Measurements from ENCODE around the gene TMEM120A.

TMEM120A gene

DNA sequence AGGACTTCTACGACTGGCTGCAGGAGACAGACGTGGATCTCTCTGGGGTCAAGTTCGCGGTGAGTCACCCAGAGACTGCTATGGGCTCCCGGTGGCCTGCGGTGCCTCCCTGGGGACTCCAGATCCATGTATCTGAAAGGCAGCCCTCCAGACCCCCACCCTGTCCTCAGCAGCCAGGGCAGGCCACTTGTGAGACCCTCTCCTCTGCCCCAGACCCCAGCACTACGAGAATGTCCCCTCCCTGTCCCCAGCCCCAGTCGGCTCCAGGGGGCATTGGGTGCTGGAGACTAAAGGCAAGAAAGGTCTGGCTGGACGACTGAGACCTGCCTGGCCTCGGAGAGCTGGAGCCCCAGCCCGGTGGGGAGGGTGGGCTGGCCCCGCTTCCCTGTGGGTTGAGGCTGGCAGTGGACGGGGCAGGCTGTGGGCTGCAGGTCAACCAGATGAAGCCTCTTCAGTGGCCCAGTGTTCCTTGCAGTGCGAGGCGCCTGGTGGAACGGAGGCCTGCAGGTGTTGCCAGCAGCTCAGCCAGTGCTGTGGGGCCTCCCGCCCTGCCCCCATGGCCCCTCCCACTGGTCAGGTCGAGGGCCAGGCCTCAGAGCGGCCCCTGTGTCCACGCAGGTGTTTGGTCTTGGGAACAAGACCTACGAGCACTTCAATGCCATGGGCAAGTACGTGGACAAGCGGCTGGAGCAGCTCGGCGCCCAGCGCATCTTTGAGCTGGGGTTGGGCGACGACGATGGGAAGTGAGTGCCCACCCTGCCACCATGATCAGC lies 13.8 kb downstream of the TMEM120A start:
- DNase-seq = no peak

DNA sequence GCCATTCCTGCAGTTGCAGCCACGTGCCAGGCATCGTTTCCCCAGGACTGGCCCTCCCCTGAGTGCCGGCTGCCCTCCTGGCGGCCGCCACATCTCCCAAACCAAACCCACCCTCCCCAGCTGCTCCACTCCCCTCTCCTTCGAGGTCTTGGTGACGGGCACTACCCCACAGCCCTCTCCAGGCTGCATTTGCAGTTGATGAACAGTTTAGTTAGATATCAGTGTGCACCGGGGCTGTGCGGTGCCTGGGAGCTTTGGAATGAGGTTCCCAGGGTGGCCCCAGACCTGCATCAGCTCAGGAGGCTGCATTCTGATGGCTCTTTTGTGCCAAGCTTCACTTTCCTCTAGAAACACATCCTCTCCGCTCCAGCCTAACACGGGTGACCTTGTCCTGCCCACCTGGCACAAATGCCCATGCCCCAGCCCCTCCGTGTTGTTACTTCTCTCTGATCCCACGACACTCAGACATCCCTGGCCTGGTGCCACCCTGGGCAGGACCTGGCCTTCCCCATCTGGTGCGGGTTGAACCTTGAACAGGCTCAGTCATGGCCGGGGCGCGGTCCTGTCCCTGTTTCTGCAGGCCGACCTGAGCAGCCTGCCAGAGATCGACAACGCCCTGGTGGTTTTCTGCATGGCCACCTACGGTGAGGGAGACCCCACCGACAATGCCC lies 14.5 kb downstream of the TMEM120A start:
- DNase-seq = no peak

DNA sequence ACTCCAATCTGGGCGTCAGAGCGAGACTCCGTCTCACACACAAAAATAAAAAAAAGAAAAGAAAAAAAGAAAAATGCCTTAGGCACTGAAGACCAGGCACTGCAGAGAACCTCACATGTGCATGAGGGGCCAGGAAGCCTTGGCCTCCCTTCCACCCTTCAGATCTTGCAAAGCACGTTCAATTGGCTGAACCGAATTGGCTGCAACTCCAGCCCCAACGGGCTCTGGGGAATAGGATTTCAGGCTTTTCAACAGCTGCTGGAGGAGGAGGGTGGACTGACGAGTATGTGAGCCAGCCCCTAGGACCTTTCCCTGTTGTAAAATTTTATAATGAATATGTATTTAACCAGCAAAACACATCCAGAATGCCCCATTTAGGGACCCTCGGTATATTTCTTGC lies 16.7 kb downstream of the TMEM120A start:
- DNase-seq = no peak

DNA sequence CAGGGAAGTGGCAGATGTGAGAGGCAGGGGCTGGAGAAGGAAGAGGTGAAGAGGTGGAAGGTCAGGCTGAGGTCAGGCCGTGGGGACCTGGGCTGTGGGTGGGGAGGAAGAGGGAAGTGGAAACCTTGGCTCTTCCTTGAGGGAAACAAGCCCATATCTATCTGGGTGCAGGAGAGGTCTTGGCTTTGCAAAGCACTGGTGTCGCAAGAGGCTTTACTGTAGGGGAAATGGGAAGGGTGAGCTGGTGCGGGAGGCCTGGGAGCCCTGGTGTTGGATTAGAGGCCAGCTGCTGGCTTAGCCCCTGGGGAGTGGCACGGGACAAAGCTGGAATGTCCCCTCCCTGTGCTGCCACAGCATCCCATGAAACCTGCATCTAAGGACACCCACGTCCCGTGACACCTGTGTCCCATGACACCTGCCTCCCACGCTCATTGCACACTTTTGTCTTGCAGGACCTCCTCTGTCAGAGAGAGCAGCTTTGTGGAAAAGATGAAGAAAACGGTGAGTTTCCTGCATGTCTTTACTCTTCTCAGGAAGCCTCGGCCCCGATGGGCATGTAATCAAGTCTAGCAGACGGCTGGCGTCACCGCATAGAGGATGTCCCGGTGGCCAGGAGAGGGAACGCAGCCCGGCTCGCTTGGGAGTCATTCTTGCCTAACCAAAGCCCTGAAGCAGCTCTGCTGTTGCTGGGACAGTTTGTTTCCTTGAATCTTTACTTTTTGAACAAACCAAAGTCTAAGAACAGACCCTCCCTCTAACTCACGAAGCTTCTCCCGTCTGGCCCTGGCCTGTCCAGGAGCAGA lies 22.2 kb downstream of the TMEM120A start:
- no peak for DNase-seq

DNA sequence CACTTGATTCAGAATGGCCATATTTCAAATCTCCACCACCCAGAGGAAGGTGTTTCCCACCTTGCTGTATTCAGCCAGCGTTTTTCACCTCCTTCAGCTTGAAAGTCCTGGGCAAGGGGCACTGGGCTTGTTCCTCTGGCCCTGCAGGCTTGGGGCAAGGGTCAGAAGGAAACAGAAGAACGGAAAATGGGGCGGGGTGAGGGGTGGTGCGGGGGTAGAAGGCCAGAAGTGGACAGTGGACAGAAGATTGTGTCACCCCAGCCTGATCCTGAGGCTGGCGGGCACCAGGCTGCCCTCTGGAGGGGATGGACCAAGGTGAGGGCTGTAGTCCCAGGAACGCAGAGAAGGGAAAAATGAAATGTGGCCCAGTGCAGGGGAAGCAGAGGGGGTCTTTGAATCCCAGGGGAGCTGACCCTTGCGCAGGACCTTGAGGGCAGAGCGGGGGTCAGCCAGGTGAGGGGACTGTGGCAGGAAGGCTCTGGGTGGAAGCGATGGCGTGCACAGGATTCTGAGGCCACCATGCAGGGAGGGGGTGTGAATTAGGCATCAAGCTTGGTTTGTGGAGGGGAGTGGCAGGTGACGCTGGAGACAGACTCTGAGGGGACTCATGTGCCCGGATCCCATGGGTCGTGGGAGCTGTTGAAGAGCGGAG lies 23.0 kb downstream of the TMEM120A start:
- no peak for DNase-seq

DNA sequence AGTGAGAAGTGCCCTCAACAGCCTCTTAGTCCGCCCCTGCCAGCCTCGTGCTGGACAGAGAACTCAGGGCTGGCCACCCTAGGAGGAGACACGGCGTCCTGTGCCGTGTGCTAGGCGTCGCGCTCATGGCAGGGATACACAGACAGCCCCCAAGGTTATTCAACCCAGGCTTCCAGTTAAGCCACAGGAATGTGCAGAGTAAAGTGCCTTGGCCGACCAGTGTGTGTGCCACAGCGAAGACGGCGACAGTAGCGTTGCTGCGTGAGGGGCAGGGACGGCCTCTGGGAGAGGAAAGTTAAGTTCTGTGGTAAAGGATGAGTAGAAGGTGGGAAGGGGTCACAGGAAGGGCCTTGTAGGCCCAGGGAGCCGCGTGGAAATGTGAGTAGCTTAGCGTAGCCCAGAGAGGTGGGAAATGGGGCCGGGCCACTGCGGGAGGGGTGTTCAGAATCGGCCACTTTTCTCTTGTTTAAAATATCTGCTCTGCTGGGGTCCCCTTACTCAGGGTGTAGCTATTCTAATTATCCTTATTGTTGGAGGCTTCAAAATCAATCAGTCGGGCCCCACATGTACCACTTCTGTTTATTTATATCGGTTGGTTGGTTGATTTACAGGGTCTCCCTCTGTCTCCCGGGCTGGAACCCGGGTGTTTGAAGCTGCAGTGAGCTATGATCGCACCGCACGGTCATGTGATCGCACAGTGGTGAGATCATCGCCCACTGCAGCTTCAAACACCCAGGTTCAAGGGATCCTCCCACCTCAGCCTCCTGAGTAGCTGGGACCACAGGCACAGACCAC lies 24.5 kb downstream of the TMEM120A start:
- no peak for DNase-seq

- DNase-seq = no peak
Measured at GRCh38 chr7:75969182-75969581, 25.2 kb downstream of the TMEM120A start.

DNA sequence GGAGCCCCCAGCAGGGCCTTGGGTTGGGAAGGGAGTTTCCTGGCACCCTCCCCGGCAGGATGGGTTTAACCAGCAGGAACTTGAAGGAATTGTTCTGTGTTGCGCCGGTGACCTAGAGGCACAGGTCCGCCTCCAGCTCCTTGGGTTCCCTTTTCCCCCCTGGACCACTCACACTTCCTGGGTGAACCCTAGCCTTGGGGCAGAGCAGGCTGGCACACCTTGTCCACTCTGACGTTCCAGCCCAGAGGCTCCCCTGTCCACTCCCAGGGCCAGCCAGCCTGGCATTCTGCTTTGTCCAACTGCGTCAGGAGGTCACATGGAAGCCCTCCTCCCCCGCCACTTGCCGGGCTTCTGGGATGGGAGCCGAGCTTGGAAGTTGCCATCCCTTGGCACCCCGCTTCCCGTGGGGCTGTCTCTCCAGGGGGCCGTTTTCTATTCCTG lies 25.8 kb downstream of the TMEM120A start:
- no peak for DNase-seq

DNA sequence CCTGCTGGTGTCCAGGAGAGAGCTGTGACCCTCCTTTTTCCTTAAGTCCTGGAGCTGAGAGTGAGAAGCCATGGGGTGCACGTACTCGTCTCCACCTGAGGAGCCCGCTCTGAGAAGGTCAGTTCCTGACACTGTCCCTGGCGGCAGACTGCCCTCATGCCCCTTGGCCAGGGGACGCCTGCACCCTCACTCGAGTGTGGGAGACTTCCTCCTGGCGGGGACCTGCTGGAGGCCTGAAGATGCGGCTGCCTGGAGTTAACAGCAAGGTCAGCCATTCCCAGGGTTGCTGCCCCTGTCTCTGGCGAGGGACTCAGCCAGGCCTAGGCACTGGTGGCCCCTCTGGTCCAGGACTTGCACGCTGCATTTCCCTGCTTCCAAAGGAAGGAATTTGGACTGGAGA lies 26.4 kb downstream of the TMEM120A start:
- no peak for DNase-seq

GRCh38 chr7:75967487-75967997 lies 26.9 kb downstream of the TMEM120A start:
- DNase-seq = no peak

DNA sequence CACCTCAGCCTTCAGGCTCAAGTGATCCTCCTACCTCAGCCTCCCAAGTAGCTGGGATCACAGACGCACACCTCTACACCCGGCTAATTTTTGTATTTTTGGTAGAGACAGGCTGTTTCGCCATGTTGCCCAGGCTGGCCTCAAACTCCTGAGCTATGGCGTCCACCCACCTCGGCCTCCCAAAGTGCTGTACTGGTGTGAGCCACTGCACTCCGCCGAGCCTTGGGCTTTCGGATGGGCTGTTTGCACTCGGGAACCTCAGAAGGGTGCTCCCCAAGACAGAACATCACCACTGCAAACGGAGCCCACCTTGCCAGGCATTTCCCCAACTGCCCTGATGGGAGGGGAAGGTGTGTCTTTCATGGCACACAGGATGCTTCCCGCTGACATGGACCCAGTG lies 27.3 kb downstream of the TMEM120A start:
- DNase-seq = no peak

- DNase-seq = no peak
Measured at GRCh38 chr7:75966190-75966961, 28.0 kb downstream of the TMEM120A start.

DNA sequence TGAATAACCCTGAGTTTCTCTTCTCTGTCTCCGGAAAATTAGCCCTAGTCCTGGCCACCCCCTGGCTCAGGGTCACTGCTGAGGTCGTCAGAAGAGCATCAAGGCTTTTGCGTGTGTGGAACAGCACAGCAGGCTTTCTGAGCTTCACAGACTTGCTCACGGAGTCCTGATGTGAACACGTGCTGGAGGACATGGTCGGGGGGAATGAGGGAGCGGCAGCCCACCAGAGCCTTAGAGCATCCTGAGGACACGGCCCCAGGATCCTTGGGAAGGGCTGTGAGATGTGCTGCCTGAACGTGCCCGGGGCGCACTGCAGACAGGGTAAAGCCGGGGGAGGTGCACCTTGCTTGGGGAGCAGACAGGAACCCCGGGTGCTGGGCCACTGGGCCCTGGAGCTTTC lies 28.8 kb downstream of the TMEM120A start:
- no peak for DNase-seq

GRCh38 chr7:75963381-75963995 lies 30.9 kb downstream of the TMEM120A start:
- DNase-seq = no peak

- no peak for DNase-seq
Measured at GRCh38 chr7:75962607-75963380, 31.6 kb downstream of the TMEM120A start.

DNA sequence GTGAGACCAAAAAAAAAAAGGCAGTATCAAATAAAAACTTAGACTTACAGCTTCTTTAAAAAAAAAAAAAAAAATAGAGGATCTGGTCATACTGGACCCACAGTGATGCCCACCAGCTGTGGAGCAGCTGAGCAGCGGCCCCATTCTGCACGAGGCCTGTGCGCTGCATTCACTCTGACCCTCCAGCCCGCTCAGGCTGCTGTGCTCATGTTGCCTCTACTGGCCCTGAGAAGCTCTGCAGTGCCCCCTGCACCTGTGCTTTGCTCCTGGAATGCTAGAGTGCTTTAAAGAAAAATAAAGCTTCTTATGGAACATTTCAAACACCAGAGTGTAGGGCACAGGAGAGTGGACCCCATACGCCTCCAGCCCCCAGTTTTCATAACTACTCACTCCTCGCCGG lies 33.2 kb downstream of the TMEM120A start:
- DNase-seq = no peak

DNA sequence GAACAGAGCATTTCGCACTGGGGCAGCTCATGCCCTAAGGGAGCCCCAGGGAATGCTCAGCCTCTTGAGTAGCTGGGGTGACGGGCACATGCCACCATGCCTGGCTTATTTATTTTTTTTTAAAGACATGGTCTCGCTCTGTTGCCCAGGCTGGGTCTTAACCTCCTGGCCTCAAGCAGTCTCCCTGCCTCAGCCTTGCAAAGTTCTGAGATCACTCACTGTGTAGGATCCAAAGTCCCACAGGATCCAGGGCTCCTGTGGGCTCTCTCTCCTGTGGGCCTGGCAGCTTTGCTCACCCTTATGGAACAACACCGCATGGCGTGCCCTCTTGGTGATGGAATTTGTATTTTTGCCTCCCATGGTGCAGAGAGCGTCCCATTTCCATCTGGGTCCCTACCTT lies 34.0 kb downstream of the TMEM120A start:
- no peak for DNase-seq

GRCh38 chr7:75958802-75959543 lies 35.4 kb downstream of the TMEM120A start:
- DNase-seq = no peak

- DNase-seq = no peak
Measured at GRCh38 chr7:75957021-75957736, 37.2 kb downstream of the TMEM120A start.
